NCI-H2196 treated with DMSO at 0.1 percent for 48 hours (cell line): ENCODE measurements around the gene EIF2B1.

Source experiments
- DNase-seq: peaks from one replicate; lab custom pipeline; 2025; ENCODE audit not compliant: unreplicated experiment; lab: John Stamatoyannopoulos, UW

Gene EIF2B1

GRCh38 chr12:123633379-123634141 is at the start of gene EIF2B1, which contains the start of gene GTF2H3:
TSS of gene EIF2B1 (minus strand) at chr12:123633686. CDS start at chr12:123633557, 129 bp downstream.
TSS of gene GTF2H3 (plus strand) at chr12:123633829. CDS start at chr12:123633860, 31 bp downstream.
- peak; percentile 92 for DNase-seq

GRCh38 chr12:123681605-123682004 is 48.1 kb upstream of the EIF2B1 start:
- no peak for DNase-seq

- no peak for DNase-seq
These were observed 45.5 kb upstream of the EIF2B1 start for GRCh38 chr12:123678981-123679380.

- DNase-seq, result no peak
These were observed 43.3 kb upstream of the EIF2B1 start for GRCh38 chr12:123676616-123677320.

- no peak for DNase-seq
These were observed 42.0 kb upstream of the EIF2B1 start for GRCh38 chr12:123675436-123675835.

- no peak for DNase-seq
These were observed 38.4 kb upstream of the EIF2B1 start for GRCh38 chr12:123671876-123672275.

- DNase-seq, result peak; percentile 89
These were observed 37.6 kb upstream of the EIF2B1 start, which contains the start of gene TCTN2 for GRCh38 chr12:123670882-123671728. TSS of gene TCTN2 (plus strand) at chr12:123671113. CDS start at chr12:123671241, 128 bp downstream.

GRCh38 chr12:123667771-123668170 is 34.3 kb upstream of the EIF2B1 start:
- DNase-seq, result no peak

GRCh38 chr12:123659996-123660727 is 26.7 kb upstream of the EIF2B1 start:
- DNase-seq, result no peak

- DNase-seq, result no peak
These were observed 23.7 kb upstream of the EIF2B1 start for GRCh38 chr12:123657211-123657610.

GRCh38 chr12:123656392-123656791 is 22.9 kb upstream of the EIF2B1 start:
- DNase-seq, result no peak

GRCh38 chr12:123655420-123655819 is 21.9 kb upstream of the EIF2B1 start:
- no peak for DNase-seq

- DNase-seq, result no peak
These were observed 20.7 kb upstream of the EIF2B1 start for GRCh38 chr12:123654129-123654701.

GRCh38 chr12:123648401-123648800 is 14.9 kb upstream of the EIF2B1 start:
- no peak for DNase-seq

GRCh38 chr12:123645878-123646277 is 12.4 kb upstream of the EIF2B1 start:
- DNase-seq, result no peak

GRCh38 chr12:123645380-123645779 is 11.9 kb upstream of the EIF2B1 start:
- DNase-seq, result no peak

- DNase-seq, result no peak
These were observed 10.4 kb upstream of the EIF2B1 start for GRCh38 chr12:123643911-123644310.

GRCh38 chr12:123634142-123634561 is 666 bp upstream of the EIF2B1 start:
- DNase-seq, result no peak

GRCh38 chr12:123621619-123622530 is 11.6 kb downstream of the EIF2B1 start:
- DNase-seq, result no peak
